GM23338 (cell line): ENCODE results near the gene PPP1CC. TPM values are rescaled to one million over a fixed set of nuclear protein-coding genes. Genes with fewer than 3 reads are reported as not detected.

ENCODE experiments used
- ATAC-seq: fragments of 200-7000 bp; cut with Tn5 transposase; 3 replicates; pipeline ENCODE4 v1.9.1; 2020
- DNase-seq: peaks from one replicate; pipeline ENCODE4 v3.0.0-alpha.2; 2015; ENCODE audit warnings: low spot score
- H2AFZ ChIP-seq: fragments of 200-600 bp; sonication (generic); 2 replicates; pipeline ENCODE4 v1.8.0; 2016; ENCODE audit warnings: antibody characterized with exemption, mild to moderate bottlenecking, moderate library complexity
- H3F3A ChIP-seq: fragments of 200-600 bp; sonication (generic); replicated peaks from 2 replicates; pipeline ENCODE4 v1.8.0; 2017; ENCODE audit warnings: antibody characterized with exemption, mixed run types, low read depth
- H3K27ac ChIP-seq: fragments of 200-600 bp; sonication (generic); 2 replicates; pipeline ENCODE4 v1.6.1; 2016; ENCODE audit warnings: low read depth
- H3K27me3 ChIP-seq: fragments of 200-600 bp; sonication (generic); 2 replicates; pipeline ENCODE4 v1.8.0; 2016; ENCODE audit warnings: mild to moderate bottlenecking, mixed run types, moderate library complexity; ENCODE audit not compliant: insufficient read depth
- H3K36me3 ChIP-seq: fragments of 200-600 bp; sonication (generic); 2 replicates; pipeline ENCODE4 v1.8.0; 2016; ENCODE audit warnings: mild to moderate bottlenecking; ENCODE audit not compliant: insufficient read depth
- H3K4me1 ChIP-seq: fragments of 200-600 bp; sonication (generic); 2 replicates; pipeline ENCODE4 v1.8.0; 2016; ENCODE audit warnings: mild to moderate bottlenecking, moderate library complexity; ENCODE audit not compliant: insufficient read depth
- H3K4me2 ChIP-seq: fragments of 200-600 bp; sonication (generic); 2 replicates; pipeline ENCODE4 v1.7.1; 2017; ENCODE audit warnings: mixed run types
- H3K4me3 ChIP-seq: fragments of 200-600 bp; sonication (generic); 2 replicates; pipeline ENCODE4 v1.6.1; 2016; ENCODE audit warnings: mixed run types
- H3K79me2 ChIP-seq: fragments of 200-600 bp; sonication (generic); replicated peaks from 2 replicates; pipeline ENCODE4 v1.8.0; 2017; ENCODE audit warnings: mild to moderate bottlenecking; ENCODE audit not compliant: insufficient read depth
- H3K9me2 ChIP-seq: fragments of 200-600 bp; sonication (generic); 2 replicates; pipeline ENCODE4 v1.8.0; 2017; ENCODE audit not compliant: insufficient read depth
- H4K20me1 ChIP-seq: fragments of 200-600 bp; sonication (generic); replicated peaks from 2 replicates; pipeline ENCODE4 v1.8.0; 2017; ENCODE audit warnings: mild to moderate bottlenecking; ENCODE audit not compliant: insufficient read depth
- H3K27ac Mint-ChIP-seq: 2 replicates; pipeline ENCODE4 v1.8.0; 2020; ENCODE audit warnings: inconsistent platforms, mild to moderate bottlenecking, moderate library complexity, mixed read lengths
- H3K27me3 Mint-ChIP-seq: 3 replicates; pipeline ENCODE4 v1.8.0; 2022; ENCODE audit warnings: low read depth, mild to moderate bottlenecking, moderate library complexity, mixed read lengths, inconsistent platforms; ENCODE audit not compliant: insufficient read depth, poor library complexity
- H3K36me3 Mint-ChIP-seq: 3 replicates; pipeline ENCODE4 v1.8.0; 2021; ENCODE audit warnings: low read depth, mild to moderate bottlenecking, inconsistent platforms, moderate library complexity, mixed read lengths
- H3K4me1 Mint-ChIP-seq: 3 replicates; pipeline ENCODE4 v1.8.0; 2020; ENCODE audit warnings: mild to moderate bottlenecking, inconsistent platforms, mixed read lengths
- H3K4me3 Mint-ChIP-seq: 3 replicates; pipeline ENCODE4 v1.8.0; 2021; ENCODE audit warnings: moderate library complexity, mild to moderate bottlenecking, inconsistent platforms, mixed read lengths
- H3K9me3 Mint-ChIP-seq: 3 replicates; pipeline ENCODE4 v1.8.0; 2020; ENCODE audit warnings: moderate library complexity, mild to moderate bottlenecking, inconsistent platforms, mixed read lengths
- CREB1 ChIP-seq: fragments of 250-450 bp; sonication (Bioruptor Pico); IDR thresholded peaks from 2 replicates; pipeline ENCODE4 v1.5.0; 2020; ENCODE audit warnings: low read depth, mild to moderate bottlenecking, moderate library complexity
- EZH2 ChIP-seq: fragments of 200-600 bp; sonication (generic); IDR thresholded peaks from one replicate; pipeline ENCODE4 v1.8.0; 2017; ENCODE audit warnings: antibody characterized with exemption, mild to moderate bottlenecking, low read depth; ENCODE audit not compliant: unreplicated experiment
- EZH2phosphoT487 ChIP-seq: fragments of 200-600 bp; sonication (generic); IDR thresholded peaks from one replicate; pipeline ENCODE4 v1.8.1; 2018; ENCODE audit warnings: antibody characterized with exemption; ENCODE audit not compliant: unreplicated experiment
- JUNB ChIP-seq: IDR thresholded peaks from one replicate; pipeline ENCODE4 v1.6.1; 2016; ENCODE audit warnings: antibody characterized with exemption; ENCODE audit not compliant: unreplicated experiment
- NANOG ChIP-seq: IDR thresholded peaks from 2 replicates; pipeline ENCODE4 v1.6.1; 2016; ENCODE audit warnings: antibody characterized with exemption, borderline replicate concordance
- POLR2AphosphoS5 ChIP-seq: IDR thresholded peaks from 2 replicates; pipeline ENCODE4 v1.6.1; 2016; ENCODE audit warnings: antibody characterized with exemption, low read depth
- REST ChIP-seq: IDR thresholded peaks from one replicate; pipeline ENCODE4 v1.6.1; 2018; ENCODE audit warnings: antibody characterized with exemption; ENCODE audit not compliant: unreplicated experiment
- STAT1 ChIP-seq: IDR thresholded peaks from one replicate; pipeline ENCODE4 v1.6.1; 2016; ENCODE audit warnings: antibody characterized with exemption; ENCODE audit not compliant: unreplicated experiment
- ZNF114 ChIP-seq: fragments of 250-450 bp; sonication (Bioruptor Pico); IDR thresholded peaks from 2 replicates; pipeline ENCODE4 v1.5.0; 2020; ENCODE audit warnings: mild to moderate bottlenecking, moderate library complexity
- ZNF331 ChIP-seq: fragments of 250-450 bp; sonication (Bioruptor Pico); IDR thresholded peaks from 2 replicates; pipeline ENCODE4 v1.5.0; 2020; ENCODE audit warnings: low read depth, mild to moderate bottlenecking, moderate library complexity
- ZNF462 ChIP-seq: fragments of 250-450 bp; sonication (Bioruptor Pico); IDR thresholded peaks from 2 replicates; pipeline ENCODE4 v1.5.0; 2020; ENCODE audit warnings: mild to moderate bottlenecking, moderate library complexity
- polyA plus RNA-seq: library from polyadenylated mRNA; unstranded; fragments of >200 nt; fragmentation: Nextera tagmentation; extraction: Ambion mirVana; gene quantifications from 2 replicates; pipeline ENCODE4 v1.2.1, GENCODE V29; 2016
- total RNA-seq: library from RNA; depleted of rRNA; stranded (reverse); fragments of >200 nt; shearing (Covaris generic); gene quantifications from 2 replicates; pipeline ENCODE4 v1.2.3, GENCODE V29; 2014
- TF ChIP-seq, protein P1 (sequence below), 2 experiments: fragments of 200-600 bp in 1 of 2; sonication (generic) in 1 of 2; conservative IDR thresholded peaks; 2 replicates each; pipeline versions ENCODE4 v1.5.1 to v1.6.1; 2016 to 2017; ENCODE audit warnings: antibody characterized with exemption in 2 of 2, low read depth in 2 of 2, mild to moderate bottlenecking in 2 of 2, moderate library complexity in 1 of 2
- TF ChIP-seq, protein P2 (sequence below): IDR thresholded peaks from 2 replicates; pipeline ENCODE4 v1.6.1; 2016; ENCODE audit warnings: antibody characterized with exemption

The PPP1CC gene
- total and polyA plus RNA-seq, 2 experiments from 2014 or later = 276 to 501 TPM

GRCh38 chr12:110708917-110709316 lies 33.8 kb downstream of the PPP1CC start:
- H3K4me2 ChIP-seq = no peak overlapping the region
- no peak for DNase-seq
- no peak overlapping the region for H3K4me3 ChIP-seq
- H3K9me2 ChIP-seq = no peaks in the 10 kb centered on the region
- no peaks in the 10 kb centered on the region for H3K36me3 ChIP-seq
- no peaks in the 10 kb centered on the region for H3K79me2 ChIP-seq
- H3K27ac Mint-ChIP-seq = no peak overlapping the region
- ATAC-seq = no peak
- no peaks in the 10 kb centered on the region for H3K9me3 Mint-ChIP-seq
- H4K20me1 ChIP-seq = 0 out of 2 replicates have a peak, but pooled peaks cover 2% of the 10 kb centered on the region
- peaks cover 6% of the 10 kb centered on the region for H3K27me3 Mint-ChIP-seq
- H3K27ac ChIP-seq = no peak overlapping the region
- TF ChIP-seq ZNF331 (CRISPR knock-in tag) (no peak), EZH2 (no peak), NANOG (no peak), REST (no peak), POLR2AphosphoS5 (no peak), ZNF114 (CRISPR knock-in tag) (no peak), STAT1 (no peak), ZNF462 (CRISPR knock-in tag) (no peak), JUNB (no peak), EZH2phosphoT487 (no peak), CREB1 (CRISPR knock-in tag) (no peak)
- TF ChIP-seq, protein P1, sequence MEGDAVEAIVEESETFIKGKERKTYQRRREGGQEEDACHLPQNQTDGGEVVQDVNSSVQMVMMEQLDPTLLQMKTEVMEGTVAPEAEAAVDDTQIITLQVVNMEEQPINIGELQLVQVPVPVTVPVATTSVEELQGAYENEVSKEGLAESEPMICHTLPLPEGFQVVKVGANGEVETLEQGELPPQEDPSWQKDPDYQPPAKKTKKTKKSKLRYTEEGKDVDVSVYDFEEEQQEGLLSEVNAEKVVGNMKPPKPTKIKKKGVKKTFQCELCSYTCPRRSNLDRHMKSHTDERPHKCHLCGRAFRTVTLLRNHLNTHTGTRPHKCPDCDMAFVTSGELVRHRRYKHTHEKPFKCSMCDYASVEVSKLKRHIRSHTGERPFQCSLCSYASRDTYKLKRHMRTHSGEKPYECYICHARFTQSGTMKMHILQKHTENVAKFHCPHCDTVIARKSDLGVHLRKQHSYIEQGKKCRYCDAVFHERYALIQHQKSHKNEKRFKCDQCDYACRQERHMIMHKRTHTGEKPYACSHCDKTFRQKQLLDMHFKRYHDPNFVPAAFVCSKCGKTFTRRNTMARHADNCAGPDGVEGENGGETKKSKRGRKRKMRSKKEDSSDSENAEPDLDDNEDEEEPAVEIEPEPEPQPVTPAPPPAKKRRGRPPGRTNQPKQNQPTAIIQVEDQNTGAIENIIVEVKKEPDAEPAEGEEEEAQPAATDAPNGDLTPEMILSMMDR (conservative IDR thresholded peaks at IDR 0.05; ENCODE audit: low read depth in 2 of 2) = no peak
- TF ChIP-seq, protein P2, sequence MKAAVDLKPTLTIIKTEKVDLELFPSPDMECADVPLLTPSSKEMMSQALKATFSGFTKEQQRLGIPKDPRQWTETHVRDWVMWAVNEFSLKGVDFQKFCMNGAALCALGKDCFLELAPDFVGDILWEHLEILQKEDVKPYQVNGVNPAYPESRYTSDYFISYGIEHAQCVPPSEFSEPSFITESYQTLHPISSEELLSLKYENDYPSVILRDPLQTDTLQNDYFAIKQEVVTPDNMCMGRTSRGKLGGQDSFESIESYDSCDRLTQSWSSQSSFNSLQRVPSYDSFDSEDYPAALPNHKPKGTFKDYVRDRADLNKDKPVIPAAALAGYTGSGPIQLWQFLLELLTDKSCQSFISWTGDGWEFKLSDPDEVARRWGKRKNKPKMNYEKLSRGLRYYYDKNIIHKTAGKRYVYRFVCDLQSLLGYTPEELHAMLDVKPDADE = no peak
- H3K4me1 ChIP-seq = no peaks in the 10 kb centered on the region
- H2AFZ ChIP-seq = no peak overlapping the region
- H3K4me3 Mint-ChIP-seq = no peak overlapping the region
- no peaks in the 10 kb centered on the region for H3F3A ChIP-seq
- H3K36me3 Mint-ChIP-seq = no peaks in the 10 kb centered on the region; the same call in 2 of the 3 replicates
- H3K27me3 ChIP-seq = no peaks in the 10 kb centered on the region
- no peaks in the 10 kb centered on the region for H3K4me1 Mint-ChIP-seq
